GM18907 (cell line): ENCODE results near the gene LEPROT.
"Not testable (repeated sequence)": the region's sequence is repeated elsewhere in the genome, so short reads cannot be mapped to it uniquely, and the experiment has no call there.

Experiments
- ATAC-seq: cut with Tn5 transposase; IDR thresholded peaks from one replicate; pipeline ENCODE4 v1.9.1; 2021; ENCODE audit warnings: mild to moderate bottlenecking, moderate library complexity; ENCODE audit not compliant: unreplicated experiment

LEPROT gene

DNA sequence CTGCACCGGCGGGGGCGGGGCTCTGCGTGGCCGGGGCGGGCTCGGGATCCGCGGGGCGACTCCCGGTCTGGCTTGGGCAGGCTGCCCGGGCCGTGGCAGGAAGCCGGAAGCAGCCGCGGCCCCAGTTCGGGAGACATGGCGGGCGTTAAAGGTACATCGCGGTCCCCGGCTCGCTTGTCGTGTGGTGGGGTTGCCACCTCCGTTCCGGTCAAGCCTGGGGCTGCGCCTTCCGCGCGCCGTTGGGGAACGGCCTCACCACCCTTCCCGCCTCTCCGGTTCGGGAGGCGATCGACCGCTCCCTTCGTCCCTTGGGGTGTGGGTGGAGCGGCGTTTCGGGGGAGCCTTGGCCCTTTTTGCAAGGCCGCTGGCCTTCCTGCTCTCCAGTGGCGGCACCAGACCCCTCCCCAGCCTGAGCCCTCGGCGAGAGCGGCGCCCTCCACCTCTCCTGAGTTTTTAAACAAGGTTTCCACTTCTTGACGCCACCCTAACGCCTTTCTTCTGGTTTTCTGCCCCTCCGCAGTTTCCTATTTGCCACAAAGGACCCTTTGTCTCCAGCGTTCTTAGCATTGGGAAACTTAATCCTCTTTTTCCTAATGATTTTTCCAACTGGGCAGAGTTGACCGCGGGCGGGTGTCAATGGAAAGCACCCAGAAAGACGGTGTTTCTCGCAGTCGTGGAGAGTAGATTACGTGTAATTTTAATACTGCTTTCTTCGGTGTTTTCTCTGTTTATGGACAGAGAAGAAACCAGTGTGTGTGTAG lies at the start of gene LEPROT, which contains the start of gene LEPR:
TSS of gene LEPROT (plus strand) at position 79 of the 761 bp plus-strand sequence. CDS start at position 136, 57 bp downstream.
TSS of gene LEPR (plus strand) at position 79 of the 761 bp plus-strand sequence. CDS start 144,898 bp downstream, outside the sequence.
- peak; percentile 68 for ATAC-seq

GRCh38 chr1:65371544-65371943 lies 48.9 kb upstream of the LEPROT start:
- ATAC-seq, result no peak

- no peak for ATAC-seq
These were observed 47.9 kb upstream of the LEPROT start for GRCh38 chr1:65372557-65372956.

- no peak for ATAC-seq
These were observed 42.8 kb upstream of the LEPROT start for GRCh38 chr1:65377496-65378246.

DNA sequence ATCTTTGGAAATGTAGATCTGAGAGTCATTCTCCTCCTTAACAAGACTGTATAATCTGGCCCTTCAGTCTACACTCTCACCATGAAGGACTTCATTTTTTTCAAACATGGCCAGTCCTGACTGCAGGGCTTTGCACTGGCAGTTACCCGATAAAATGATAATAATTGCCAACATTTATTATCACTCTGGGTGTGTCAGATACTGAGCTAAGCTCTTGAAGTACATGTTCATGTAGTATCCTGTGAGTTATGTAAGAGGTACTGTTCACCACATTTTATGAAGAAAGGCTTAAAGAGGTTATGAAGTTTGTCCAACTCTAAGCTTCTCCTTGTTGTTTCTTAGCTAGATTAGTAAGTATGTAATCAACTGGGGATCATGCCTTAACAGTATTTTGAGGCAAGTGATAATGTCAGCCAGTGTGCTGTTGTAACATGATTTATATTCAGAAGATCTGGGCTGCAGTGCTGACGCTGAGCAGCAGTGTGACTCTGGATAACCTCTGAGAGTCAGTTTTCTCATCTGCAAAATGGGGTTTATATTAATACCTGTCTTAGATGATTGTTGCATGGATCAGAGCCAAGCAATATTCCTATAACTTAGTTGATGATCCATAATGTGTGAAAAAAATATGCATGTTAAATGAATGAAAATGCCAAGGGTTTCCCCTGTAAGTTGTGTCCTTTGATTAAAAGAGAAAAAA lies 42.1 kb upstream of the LEPROT start:
- no peak for ATAC-seq

GRCh38 chr1:65384426-65384825 lies 36.0 kb upstream of the LEPROT start:
- ATAC-seq, result not testable (repeated sequence)

DNA sequence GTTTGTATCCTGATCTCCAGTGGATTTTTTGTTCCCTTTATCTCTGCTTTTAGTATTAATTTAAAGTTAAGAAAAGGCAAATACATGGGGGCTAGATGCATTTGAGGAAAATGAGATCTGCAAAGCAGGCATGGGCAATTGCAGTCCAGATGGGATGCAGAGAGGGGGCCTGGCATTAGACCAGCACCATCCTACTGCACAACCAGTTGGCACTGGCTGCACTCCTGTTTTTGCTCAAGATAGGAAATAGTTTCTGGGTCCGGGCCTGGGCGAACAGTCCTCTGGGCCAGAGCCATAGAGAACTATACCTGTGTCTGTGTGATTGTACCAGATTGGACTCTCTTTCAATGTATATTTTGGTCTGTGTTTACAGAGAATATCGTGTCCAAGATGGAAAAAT lies 34.0 kb upstream of the LEPROT start:
- no peak for ATAC-seq

- no peak for ATAC-seq
These were observed 32.6 kb upstream of the LEPROT start for GRCh38 chr1:65387821-65388220.

- no peak for ATAC-seq
These were observed 31.4 kb upstream of the LEPROT start for GRCh38 chr1:65388908-65389695.

DNA sequence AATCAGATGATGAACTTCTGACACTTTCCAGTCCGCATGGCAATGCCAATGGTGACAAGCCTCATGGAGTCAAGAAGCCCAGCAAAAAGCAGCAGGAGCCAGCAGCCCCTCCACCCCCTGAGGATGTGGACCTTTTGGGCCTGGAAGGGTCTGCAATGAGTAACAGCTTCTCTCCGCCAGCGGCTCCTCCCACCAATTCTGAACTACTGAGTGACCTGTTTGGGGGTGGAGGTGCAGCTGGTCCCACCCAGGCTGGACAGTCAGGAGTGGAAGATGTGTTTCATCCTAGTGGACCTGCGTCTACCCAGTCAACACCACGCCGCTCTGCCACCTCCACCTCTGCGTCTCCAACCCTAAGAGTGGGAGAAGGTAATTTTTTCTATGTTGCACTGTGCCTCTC lies 28.0 kb upstream of the LEPROT start:
- no peak for ATAC-seq

DNA sequence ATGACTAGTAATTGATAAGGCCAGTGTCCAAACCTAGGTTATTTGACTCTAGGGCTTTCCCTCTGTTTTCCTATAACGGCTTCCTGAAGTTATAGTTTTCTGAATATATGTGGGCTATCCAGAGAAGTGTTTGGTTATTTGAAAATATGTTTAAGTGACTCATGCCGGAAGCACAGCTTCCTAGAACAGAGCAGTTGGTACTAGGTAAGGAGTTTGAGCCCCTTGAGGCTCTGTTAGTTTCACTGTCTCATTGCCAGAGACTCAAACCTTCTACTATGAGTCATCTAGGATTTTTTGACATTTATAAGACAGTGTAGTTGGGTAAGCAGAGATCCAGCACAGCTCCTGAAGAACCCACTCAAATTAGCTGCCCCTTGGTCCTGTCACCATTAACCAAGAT lies 27.1 kb upstream of the LEPROT start:
- peak; percentile 90 for ATAC-seq

GRCh38 chr1:65393928-65394327 lies 26.5 kb upstream of the LEPROT start:
- no peak for ATAC-seq

- no peak for ATAC-seq
These were observed 24.4 kb upstream of the LEPROT start for GRCh38 chr1:65395887-65396612.

- no peak for ATAC-seq
These were observed 22.4 kb upstream of the LEPROT start for GRCh38 chr1:65398083-65398482.

DNA sequence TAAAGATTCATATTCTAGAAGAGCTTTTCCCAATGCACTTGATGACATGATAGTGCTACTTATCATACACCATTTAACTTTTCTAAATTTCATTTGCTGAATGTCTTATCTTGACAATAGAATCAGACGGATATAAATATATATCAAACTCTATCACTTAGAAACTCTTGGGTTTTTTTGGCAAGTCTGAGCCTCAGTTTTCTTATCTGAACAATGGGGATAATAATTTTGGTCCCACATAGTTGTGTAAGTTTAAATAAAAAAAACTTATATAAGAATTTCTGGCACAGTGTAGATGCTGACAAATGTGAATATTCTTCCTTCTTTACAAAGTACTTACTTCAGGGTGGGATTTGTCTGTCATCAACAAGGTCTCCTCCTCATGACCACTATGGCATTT lies 21.5 kb upstream of the LEPROT start:
- ATAC-seq, result no peak

GRCh38 chr1:65401612-65402011 lies 18.9 kb upstream of the LEPROT start:
- ATAC-seq, result no peak

GRCh38 chr1:65404941-65405340 lies 15.5 kb upstream of the LEPROT start:
- no peak for ATAC-seq

DNA sequence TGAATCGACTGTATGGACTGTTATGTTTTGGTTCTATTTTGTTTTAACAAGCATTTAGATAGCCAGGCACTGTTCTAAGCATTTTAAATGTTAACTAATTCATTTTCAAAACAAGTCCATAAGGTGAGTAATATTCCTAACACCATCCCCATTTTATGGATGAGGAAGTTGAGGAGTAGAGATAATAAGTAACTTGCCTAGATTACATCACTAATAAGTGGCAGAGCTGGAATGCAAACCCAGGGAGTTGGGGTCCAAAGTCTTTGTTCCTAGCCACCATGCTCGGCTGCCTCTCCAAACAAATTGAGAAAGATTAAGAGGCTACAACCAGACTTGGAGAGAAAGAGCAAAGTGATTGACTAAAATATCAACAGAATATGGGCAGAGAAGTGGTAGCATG lies 12.6 kb upstream of the LEPROT start:
- ATAC-seq, result no peak

- no peak for ATAC-seq
These were observed 11.2 kb upstream of the LEPROT start for GRCh38 chr1:65409314-65409713.

DNA sequence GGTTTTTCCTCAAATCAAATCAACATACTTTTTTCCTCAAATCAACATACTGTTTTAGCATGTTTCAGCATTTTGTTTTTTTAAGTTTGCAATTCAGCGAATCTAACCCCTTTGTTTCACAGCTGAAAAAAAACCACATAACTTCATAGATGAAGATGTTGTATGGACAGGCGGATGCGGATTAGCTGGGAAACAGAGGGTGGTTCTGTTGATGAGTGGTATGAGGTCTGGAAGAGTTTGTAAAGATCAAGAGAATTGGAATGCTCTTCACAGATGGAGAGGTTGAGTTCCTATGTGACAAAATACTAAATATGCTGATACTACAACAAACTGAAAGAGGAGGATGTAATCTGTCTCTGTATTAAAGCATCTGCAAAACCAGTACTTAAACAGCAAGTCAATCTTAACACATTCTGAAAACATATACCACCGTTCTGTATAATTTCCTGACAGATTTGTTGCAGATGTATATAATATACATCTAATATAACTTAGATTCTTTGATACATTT lies 10.6 kb upstream of the LEPROT start:
- ATAC-seq, result no peak
